ENCODE measurements around the gene TFF3. TPM values are rescaled to one million over a fixed set of nuclear protein-coding genes. Genes with fewer than 3 reads are reported as not detected.

The TFF3 gene
- total RNA-seq, 1 donor from 2014 or later: 31.9 TPM

DNA sequence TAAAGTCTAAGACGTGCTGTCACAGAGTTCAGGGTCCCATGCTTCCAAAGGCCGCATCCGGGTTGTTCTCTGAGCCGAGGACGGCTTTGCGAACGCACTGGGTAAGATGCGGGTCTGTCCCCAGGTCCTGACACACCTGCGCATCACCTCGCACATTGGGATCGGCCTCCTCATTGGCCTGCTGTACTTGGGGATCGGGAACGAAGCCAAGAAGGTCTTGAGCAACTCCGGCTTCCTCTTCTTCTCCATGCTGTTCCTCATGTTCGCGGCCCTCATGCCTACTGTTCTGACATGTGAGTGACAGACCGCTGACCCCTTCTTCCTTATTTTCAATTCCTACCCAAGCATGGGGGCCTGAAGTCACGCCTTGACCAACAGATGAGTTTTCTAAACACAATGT lies 25.3 kb downstream of the TFF3 start:
- intact Hi-C loops (cut with DNase I): no loop called here

DNA sequence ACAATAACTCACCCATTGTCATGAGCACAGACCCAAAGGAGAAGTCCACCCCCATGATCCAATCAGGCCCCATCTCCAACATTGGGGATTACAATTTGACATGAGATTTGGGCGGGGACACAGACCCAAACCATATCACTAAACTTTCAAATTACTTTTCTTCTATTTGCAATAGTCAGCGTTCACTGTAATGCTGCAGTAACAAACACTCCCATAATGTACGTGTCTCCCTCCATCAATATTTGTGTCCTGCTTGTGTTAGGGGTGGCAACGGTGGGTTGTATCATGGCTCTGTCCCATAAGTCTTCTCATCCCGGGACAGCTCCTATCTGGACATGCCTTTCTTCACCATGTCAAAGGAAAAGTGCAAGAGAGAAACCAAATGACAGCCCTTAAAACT lies 26.2 kb downstream of the TFF3 start:
- H3K36me3 ChIP-seq: no peaks in the 10 kb centered on the region
- H3K27me3 ChIP-seq: no peaks in the 10 kb centered on the region
- intact Hi-C loops (cut with DNase I): no loop called here
- no peak overlapping the region for H3K4me3 ChIP-seq
- TF ChIP-seq, protein P1, sequence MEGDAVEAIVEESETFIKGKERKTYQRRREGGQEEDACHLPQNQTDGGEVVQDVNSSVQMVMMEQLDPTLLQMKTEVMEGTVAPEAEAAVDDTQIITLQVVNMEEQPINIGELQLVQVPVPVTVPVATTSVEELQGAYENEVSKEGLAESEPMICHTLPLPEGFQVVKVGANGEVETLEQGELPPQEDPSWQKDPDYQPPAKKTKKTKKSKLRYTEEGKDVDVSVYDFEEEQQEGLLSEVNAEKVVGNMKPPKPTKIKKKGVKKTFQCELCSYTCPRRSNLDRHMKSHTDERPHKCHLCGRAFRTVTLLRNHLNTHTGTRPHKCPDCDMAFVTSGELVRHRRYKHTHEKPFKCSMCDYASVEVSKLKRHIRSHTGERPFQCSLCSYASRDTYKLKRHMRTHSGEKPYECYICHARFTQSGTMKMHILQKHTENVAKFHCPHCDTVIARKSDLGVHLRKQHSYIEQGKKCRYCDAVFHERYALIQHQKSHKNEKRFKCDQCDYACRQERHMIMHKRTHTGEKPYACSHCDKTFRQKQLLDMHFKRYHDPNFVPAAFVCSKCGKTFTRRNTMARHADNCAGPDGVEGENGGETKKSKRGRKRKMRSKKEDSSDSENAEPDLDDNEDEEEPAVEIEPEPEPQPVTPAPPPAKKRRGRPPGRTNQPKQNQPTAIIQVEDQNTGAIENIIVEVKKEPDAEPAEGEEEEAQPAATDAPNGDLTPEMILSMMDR (IDR thresholded peaks at IDR 0.05): no peak
- no peak for TF ChIP-seq POLR2AphosphoS5 (IDR thresholded peaks at IDR 0.05; ENCODE audit: insufficient read depth in 1 of 2, low read depth in 1 of 2)
- no peak for TF ChIP-seq POLR2A (IDR thresholded peaks at IDR 0.05)
- H3K9me3 ChIP-seq: no peaks in the 10 kb centered on the region
- H3K27ac ChIP-seq: no peak overlapping the region
- no peak for DNase-seq (ENCODE audit: extremely low spot score in 2 of 2)
- H3K4me1 ChIP-seq: no peaks in the 10 kb centered on the region

More for the DNA sequence above, 25.3 kb downstream of the TFF3 start:
- Histone ChIP-seq H3K4me3 (no peak overlapping the region), H3K36me3 (no peaks in the 10 kb centered on the region), H3K4me1 (no peaks in the 10 kb centered on the region), H3K27ac (no peak overlapping the region), H3K9me3 (no peaks in the 10 kb centered on the region), H3K27me3 (no peaks in the 10 kb centered on the region)
- no peak for DNase-seq (ENCODE audit: extremely low spot score in 2 of 2)
- TF ChIP-seq POLR2AphosphoS5 (IDR thresholded peaks at IDR 0.05; ENCODE audit: insufficient read depth in 1 of 2, low read depth in 1 of 2) (no peak), POLR2A (IDR thresholded peaks at IDR 0.05) (no peak)
- TF ChIP-seq, protein P1 (IDR thresholded peaks at IDR 0.05): no peak

DNA sequence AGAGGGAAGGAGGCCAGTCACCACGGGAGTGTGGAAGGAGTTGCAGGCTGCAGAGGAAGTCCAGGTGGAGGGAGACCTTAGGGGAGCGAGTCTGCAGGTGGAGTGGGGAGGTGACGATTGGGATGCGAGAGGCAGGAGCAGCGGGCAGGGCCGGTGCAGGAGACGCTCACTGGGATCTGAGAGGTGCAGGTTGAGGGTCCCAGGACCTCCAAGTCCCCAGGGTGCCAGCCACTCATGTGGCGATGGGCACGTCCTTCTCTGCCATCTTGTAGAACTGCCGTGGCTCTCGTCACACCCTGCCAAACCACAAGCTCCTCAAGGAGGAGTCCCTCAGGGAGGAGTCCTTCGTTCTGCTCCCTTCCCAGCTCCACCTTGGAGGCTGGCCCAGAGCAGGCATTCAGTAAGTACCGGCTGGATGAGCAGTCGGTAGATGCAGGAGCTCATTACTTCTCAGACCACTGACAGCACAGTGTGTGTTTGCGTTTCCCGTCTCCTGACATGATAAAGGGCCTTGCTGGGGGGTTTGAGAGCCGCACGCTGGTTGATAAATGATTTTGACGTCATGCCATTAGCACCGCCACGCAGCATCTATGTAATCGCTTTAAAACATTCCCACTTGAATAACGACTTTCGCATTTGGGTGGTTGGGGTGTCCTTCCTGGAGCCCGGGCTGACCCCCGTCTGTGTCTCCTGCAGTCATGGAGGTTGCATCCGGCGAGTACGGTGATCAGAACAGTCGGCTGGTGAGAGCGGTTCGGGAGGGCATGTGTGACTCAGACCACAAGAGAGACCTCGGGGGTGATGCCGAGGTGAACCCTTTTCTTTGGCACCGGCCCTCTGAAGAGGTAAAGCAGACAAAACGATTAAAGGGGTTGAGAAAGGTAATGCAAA lies 27.8 kb downstream of the TFF3 start:
- H3K4me1 ChIP-seq: no peaks in the 10 kb centered on the region
- TF ChIP-seq, protein P1 (IDR thresholded peaks at IDR 0.05): no peak
- TF ChIP-seq POLR2A (IDR thresholded peaks at IDR 0.05) (no peak), POLR2AphosphoS5 (IDR thresholded peaks at IDR 0.05; ENCODE audit: insufficient read depth in 1 of 2, low read depth in 1 of 2) (no peak)
- H3K27me3 ChIP-seq: no peaks in the 10 kb centered on the region
- intact Hi-C loops (cut with DNase I): no loop called here
- no peak for DNase-seq (ENCODE audit: extremely low spot score in 2 of 2)
- no peak overlapping the region for H3K27ac ChIP-seq
- no peaks in the 10 kb centered on the region for H3K36me3 ChIP-seq
- no peak overlapping the region for H3K4me3 ChIP-seq
- no peaks in the 10 kb centered on the region for H3K9me3 ChIP-seq

DNA sequence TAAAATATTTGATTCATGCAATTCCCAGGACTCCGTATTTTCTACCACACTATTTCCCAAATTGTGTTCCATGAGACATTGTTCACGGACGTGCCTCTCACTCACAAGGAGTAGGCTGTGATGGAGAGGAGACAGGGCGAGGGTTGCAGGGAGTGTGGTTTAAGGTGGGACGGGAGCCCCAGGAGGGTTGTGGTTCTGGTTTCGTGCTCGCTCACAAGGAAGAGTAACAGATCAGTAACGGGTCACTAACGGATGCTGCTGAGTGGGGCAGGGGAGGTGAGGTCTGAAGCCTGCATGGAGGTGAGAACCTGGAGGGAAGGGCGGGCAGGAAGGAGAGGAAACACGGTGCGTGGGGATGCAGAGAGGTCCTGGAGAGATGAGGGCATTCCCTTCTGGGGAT lies 28.8 kb downstream of the TFF3 start:
- DNase-seq (ENCODE audit: extremely low spot score in 2 of 2): no peak
- Histone ChIP-seq H3K36me3 (no peaks in the 10 kb centered on the region), H3K4me1 (no peaks in the 10 kb centered on the region), H3K27me3 (no peaks in the 10 kb centered on the region), H3K4me3 (no peak overlapping the region), H3K9me3 (no peaks in the 10 kb centered on the region), H3K27ac (no peak overlapping the region)
- TF ChIP-seq POLR2AphosphoS5 (IDR thresholded peaks at IDR 0.05; ENCODE audit: insufficient read depth in 1 of 2, low read depth in 1 of 2): no peak
- TF ChIP-seq, protein P1 (IDR thresholded peaks at IDR 0.05): no peak
- TF ChIP-seq POLR2A (IDR thresholded peaks at IDR 0.05): no peak
- intact Hi-C loops (cut with DNase I): no loop called here
